ENCODE data around the gene UNC119B. TPM values are rescaled to one million over a fixed set of nuclear protein-coding genes. Genes with fewer than 3 reads are reported as not detected.
A peak's percentile ranks its signal among the peaks of the same experiment; 100 is the strongest.

The UNC119B gene
- total and polyA plus RNA-seq, 3 donors from 2014 or later: 42.2 to 45.2 (median 43.3) TPM

GRCh38 chr12:120739031-120739762 is 28.9 kb downstream of the UNC119B start:
- Histone ChIP-seq H3K27ac (no peak overlapping the region), H3K4me1 (no peaks in the 10 kb centered on the region), H3K27me3 (no peaks in the 10 kb centered on the region), H3K36me3 (ENCODE audit: low read depth, missing control alignments) (no peaks in the 10 kb centered on the region), H3K9me3 (no peaks in the 10 kb centered on the region), H3K4me3 (no peak overlapping the region)
- no peak for DNase-seq
- TF ChIP-seq POLR2A (IDR thresholded peaks at IDR 0.05): no peak
- TF ChIP-seq CTCF (IDR thresholded peaks at IDR 0.05): no peak
- intact Hi-C loops (cut with DNase I; ENCODE audit: low total_unique reads): no loop called here
- WGBS, 2 donors: 92 to 94% methylated on average over 23 to 37 of the region's 38 CpGs

GRCh38 chr12:120739821-120740613 is 29.8 kb downstream of the UNC119B start:
- no peak for TF ChIP-seq POLR2A (IDR thresholded peaks at IDR 0.05)
- TF ChIP-seq CTCF (IDR thresholded peaks at IDR 0.05): no peak
- 79 to 84% methylated on average over 8 to 16 of the region's 16 CpGs for WGBS, 2 donors
- Histone ChIP-seq H3K9me3 (no peaks in the 10 kb centered on the region), H3K27ac (no peak overlapping the region), H3K27me3 (no peaks in the 10 kb centered on the region), H3K4me3 (no peak overlapping the region), H3K4me1 (no peaks in the 10 kb centered on the region), H3K36me3 (ENCODE audit: low read depth, missing control alignments) (no peaks in the 10 kb centered on the region)
- no peak for DNase-seq
- intact Hi-C loops (cut with DNase I; ENCODE audit: low total_unique reads): no loop called here

GRCh38 chr12:120740871-120741270 is 30.6 kb downstream of the UNC119B start:
- no peak overlapping the region for H3K27ac ChIP-seq
- H3K4me3 ChIP-seq: no peak overlapping the region
- H3K27me3 ChIP-seq: no peaks in the 10 kb centered on the region
- TF ChIP-seq POLR2A (IDR thresholded peaks at IDR 0.05) (no peak), CTCF (IDR thresholded peaks at IDR 0.05) (no peak)
- no peak for DNase-seq
- no peaks in the 10 kb centered on the region for H3K36me3 ChIP-seq (ENCODE audit: low read depth, missing control alignments)
- H3K4me1 ChIP-seq: no peaks in the 10 kb centered on the region
- no peaks in the 10 kb centered on the region for H3K9me3 ChIP-seq
- WGBS, 2 donors: 81 to 91% methylated on average over 10 to 15 of the region's 15 CpGs
- intact Hi-C loops (cut with DNase I; ENCODE audit: low total_unique reads): no loop called here

GRCh38 chr12:120741476-120742421 is 31.5 kb downstream of the UNC119B start:
- no peak overlapping the region for H3K4me3 ChIP-seq
- no peak for TF ChIP-seq POLR2A (IDR thresholded peaks at IDR 0.05)
- TF ChIP-seq CTCF (IDR thresholded peaks at IDR 0.05): no peak
- DNase-seq: peak; percentile 80
- no peak overlapping the region for H3K27ac ChIP-seq
- 63 to 70% methylated on average over 17 to 33 of the region's 33 CpGs for WGBS, 2 donors
- H3K4me1 ChIP-seq: no peaks in the 10 kb centered on the region
- intact Hi-C loops (cut with DNase I; ENCODE audit: low total_unique reads): no loop called here
- H3K36me3 ChIP-seq (ENCODE audit: low read depth, missing control alignments): no peaks in the 10 kb centered on the region
- no peaks in the 10 kb centered on the region for H3K27me3 ChIP-seq
- no peaks in the 10 kb centered on the region for H3K9me3 ChIP-seq

Data from testis (tissue), 3 donors.